NT2/D1 (cell line): ENCODE data around the gene LRRC49.

Experiments used
- DNase-seq: peaks from one replicate; pipeline ENCODE4 v3.0.0-alpha.2; 2011; ENCODE audit warnings: low read depth, low spot score
- H3K27me3 ChIP-seq: 2 replicates; pipeline ENCODE4 v1.6.0; 2011; ENCODE audit warnings: mild to moderate bottlenecking; ENCODE audit not compliant: insufficient read length, insufficient read depth
- H3K36me3 ChIP-seq: 2 replicates; pipeline ENCODE4 v1.6.1; 2011; ENCODE audit warnings: mild to moderate bottlenecking, low read length, mixed read lengths; ENCODE audit not compliant: insufficient read depth, insufficient read length
- H3K4me1 ChIP-seq: 2 replicates; pipeline ENCODE4 v1.5.1; 2011; ENCODE audit not compliant: insufficient read depth, insufficient read length
- H3K4me3 ChIP-seq: 2 replicates; pipeline ENCODE4 v1.5.1; 2011; ENCODE audit warnings: low read depth; ENCODE audit not compliant: insufficient read length
- H3K9ac ChIP-seq: 2 replicates; pipeline ENCODE4 v1.6.0; 2011; ENCODE audit warnings: low read depth; ENCODE audit not compliant: insufficient read length
- H3K9me3 ChIP-seq: 2 replicates; pipeline ENCODE4 v1.5.1; 2011; ENCODE audit warnings: mild to moderate bottlenecking, low read length; ENCODE audit not compliant: insufficient read depth
- SUZ12 ChIP-seq: IDR thresholded peaks from 2 replicates; pipeline ENCODE4 v1.6.1; 2011; ENCODE audit not compliant: insufficient read length, insufficient read depth; ENCODE audit errors: extremely low read depth
- YY1 ChIP-seq: IDR thresholded peaks from 2 replicates; pipeline ENCODE4 v1.6.1; 2011; ENCODE audit not compliant: insufficient read length, insufficient read depth
- ZNF274 ChIP-seq: IDR thresholded peaks from 2 replicates; pipeline ENCODE4 v1.6.1; 2011; ENCODE audit warnings: mild to moderate bottlenecking, low read depth, low read length

The LRRC49 gene

GRCh38 chr15:70892912-70893560 is 410 bp downstream of the LRRC49 start:
- no peak for DNase-seq
- H3K9ac ChIP-seq = peak overlapping the region; percentile 6
- no peaks in the 10 kb centered on the region for H3K9me3 ChIP-seq
- H3K4me3 ChIP-seq = peak overlapping the region; percentile 95
- no peaks in the 10 kb centered on the region for H3K36me3 ChIP-seq
- TF ChIP-seq YY1 = no peak
- TF ChIP-seq SUZ12 = no peak
- TF ChIP-seq ZNF274 = no peak
- no peaks in the 10 kb centered on the region for H3K27me3 ChIP-seq
- no peaks in the 10 kb centered on the region for H3K4me1 ChIP-seq

- no peak overlapping the region for H3K9ac ChIP-seq
- TF ChIP-seq SUZ12 (no peak), YY1 (no peak), ZNF274 (no peak)
- no peaks in the 10 kb centered on the region for H3K36me3 ChIP-seq
- peaks cover 3% of the 10 kb centered on the region for H3K9me3 ChIP-seq
- H3K27me3 ChIP-seq = no peaks in the 10 kb centered on the region
- H3K4me3 ChIP-seq = no peak overlapping the region
- H3K4me1 ChIP-seq = no peaks in the 10 kb centered on the region
- DNase-seq = peak; percentile 27
Observed at GRCh38 chr15:70902107-70902506, 9.5 kb downstream of the LRRC49 start.

GRCh38 chr15:70906842-70907241 is 14.2 kb downstream of the LRRC49 start:
- DNase-seq = no peak
- H3K4me3 ChIP-seq = no peak overlapping the region
- H3K27me3 ChIP-seq = no peaks in the 10 kb centered on the region
- no peak for TF ChIP-seq SUZ12
- H3K4me1 ChIP-seq = no peaks in the 10 kb centered on the region
- H3K9ac ChIP-seq = no peak overlapping the region
- H3K36me3 ChIP-seq = no peaks in the 10 kb centered on the region
- H3K9me3 ChIP-seq = peaks cover 23% of the 10 kb centered on the region

GRCh38 chr15:70907784-70908471 is 15.3 kb downstream of the LRRC49 start:
- no peak overlapping the region for H3K9ac ChIP-seq
- no peak for DNase-seq
- no peak overlapping the region for H3K4me3 ChIP-seq
- no peaks in the 10 kb centered on the region for H3K36me3 ChIP-seq
- no peaks in the 10 kb centered on the region for H3K27me3 ChIP-seq
- no peak for TF ChIP-seq SUZ12
- TF ChIP-seq ZNF274 = no peak
- TF ChIP-seq YY1 = no peak
- H3K9me3 ChIP-seq = peaks cover 23% of the 10 kb centered on the region
- no peaks in the 10 kb centered on the region for H3K4me1 ChIP-seq

GRCh38 chr15:70910958-70911357 is 18.3 kb downstream of the LRRC49 start:
- no peak overlapping the region for H3K9ac ChIP-seq
- peaks cover 23% of the 10 kb centered on the region for H3K9me3 ChIP-seq
- no peaks in the 10 kb centered on the region for H3K36me3 ChIP-seq
- H3K4me3 ChIP-seq = no peak overlapping the region
- DNase-seq = no peak
- TF ChIP-seq YY1 (no peak), ZNF274 (no peak), SUZ12 (no peak)
- H3K4me1 ChIP-seq = no peaks in the 10 kb centered on the region
- no peaks in the 10 kb centered on the region for H3K27me3 ChIP-seq

GRCh38 chr15:70912187-70912586 is 19.6 kb downstream of the LRRC49 start:
- no peaks in the 10 kb centered on the region for H3K4me1 ChIP-seq
- DNase-seq = no peak

GRCh38 chr15:70916531-70916930 is 23.9 kb downstream of the LRRC49 start:
- Histone ChIP-seq H3K36me3 (no peaks in the 10 kb centered on the region), H3K9me3 (peaks cover 15% of the 10 kb centered on the region; the same call in 1 of the 2 replicates), H3K4me3 (no peak overlapping the region), H3K27me3 (no peaks in the 10 kb centered on the region), H3K4me1 (no peaks in the 10 kb centered on the region), H3K9ac (no peak overlapping the region)
- no peak for TF ChIP-seq YY1
- no peak for TF ChIP-seq ZNF274
- TF ChIP-seq SUZ12 = no peak
- no peak for DNase-seq

More at GRCh38 chr15:70912187-70912586, 19.6 kb downstream of the LRRC49 start:
- H3K9ac ChIP-seq = no peak overlapping the region
- no peak for TF ChIP-seq SUZ12
- no peaks in the 10 kb centered on the region for H3K27me3 ChIP-seq
- no peaks in the 10 kb centered on the region for H3K36me3 ChIP-seq
- peaks cover 25% of the 10 kb centered on the region for H3K9me3 ChIP-seq
- no peak overlapping the region for H3K4me3 ChIP-seq
